Measurements from ENCODE around the gene GGT1. TPM values are rescaled to one million over a fixed set of nuclear protein-coding genes. Genes with fewer than 3 reads are reported as not detected.

Gene GGT1
- total RNA-seq, 1 donor from 2014 or later, result 1.8 TPM

DNA sequence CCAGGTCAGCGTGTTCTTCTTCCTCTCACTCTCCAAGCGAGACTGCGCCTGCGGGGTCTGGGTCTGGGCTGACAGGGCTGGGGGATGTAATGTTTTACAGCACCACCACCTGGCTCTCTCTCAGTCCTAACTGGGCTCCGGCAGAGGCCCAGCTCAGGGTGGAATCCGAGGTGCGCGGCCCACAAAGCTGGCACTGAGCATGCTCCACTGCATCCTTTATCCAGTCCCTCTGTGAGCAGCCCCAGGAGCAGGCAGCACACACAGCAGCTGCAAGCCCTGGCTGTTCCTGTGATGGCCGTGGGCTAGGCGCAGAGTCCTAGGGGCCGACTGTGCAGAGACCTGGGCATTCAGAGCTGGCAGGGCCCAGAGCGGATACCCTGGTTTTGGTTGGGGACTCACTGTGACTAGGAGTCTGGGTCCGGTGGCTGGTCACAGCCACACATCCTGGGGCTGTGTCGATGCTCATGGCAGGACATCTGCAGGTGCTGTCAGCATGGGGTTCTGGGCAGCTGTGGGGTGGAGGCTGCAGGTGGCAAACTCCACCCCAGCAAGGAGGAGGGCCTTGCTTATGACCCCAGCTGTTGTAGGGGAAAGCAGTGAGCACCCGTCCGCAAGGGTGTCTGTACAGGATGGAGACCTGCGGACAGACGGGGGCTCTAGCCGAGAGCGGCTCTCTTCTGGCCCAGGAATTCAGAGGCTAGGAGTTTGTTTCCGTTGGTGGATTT, 14.1 kb upstream of the GGT1 start:
- Mint-ChIP-seq H3K9me3 (ENCODE audit: low read depth) (no peaks in the 10 kb centered on the region), H3K36me3 (ENCODE audit: low read depth) (no peaks in the 10 kb centered on the region), H3K4me1 (ENCODE audit: low read depth) (peaks cover 18% of the 10 kb centered on the region), H3K4me3 (ENCODE audit: unreplicated experiment) (no peak overlapping the region), H3K27me3 (ENCODE audit: low read depth) (no peaks in the 10 kb centered on the region), H3K27ac (ENCODE audit: unreplicated experiment) (no peak overlapping the region)
- TF ChIP-seq, protein P1, sequence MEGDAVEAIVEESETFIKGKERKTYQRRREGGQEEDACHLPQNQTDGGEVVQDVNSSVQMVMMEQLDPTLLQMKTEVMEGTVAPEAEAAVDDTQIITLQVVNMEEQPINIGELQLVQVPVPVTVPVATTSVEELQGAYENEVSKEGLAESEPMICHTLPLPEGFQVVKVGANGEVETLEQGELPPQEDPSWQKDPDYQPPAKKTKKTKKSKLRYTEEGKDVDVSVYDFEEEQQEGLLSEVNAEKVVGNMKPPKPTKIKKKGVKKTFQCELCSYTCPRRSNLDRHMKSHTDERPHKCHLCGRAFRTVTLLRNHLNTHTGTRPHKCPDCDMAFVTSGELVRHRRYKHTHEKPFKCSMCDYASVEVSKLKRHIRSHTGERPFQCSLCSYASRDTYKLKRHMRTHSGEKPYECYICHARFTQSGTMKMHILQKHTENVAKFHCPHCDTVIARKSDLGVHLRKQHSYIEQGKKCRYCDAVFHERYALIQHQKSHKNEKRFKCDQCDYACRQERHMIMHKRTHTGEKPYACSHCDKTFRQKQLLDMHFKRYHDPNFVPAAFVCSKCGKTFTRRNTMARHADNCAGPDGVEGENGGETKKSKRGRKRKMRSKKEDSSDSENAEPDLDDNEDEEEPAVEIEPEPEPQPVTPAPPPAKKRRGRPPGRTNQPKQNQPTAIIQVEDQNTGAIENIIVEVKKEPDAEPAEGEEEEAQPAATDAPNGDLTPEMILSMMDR (IDR thresholded peaks at IDR 0.05), result no peak
- peak; percentile 53 for DNase-seq (ENCODE audit: low spot score)

DNA sequence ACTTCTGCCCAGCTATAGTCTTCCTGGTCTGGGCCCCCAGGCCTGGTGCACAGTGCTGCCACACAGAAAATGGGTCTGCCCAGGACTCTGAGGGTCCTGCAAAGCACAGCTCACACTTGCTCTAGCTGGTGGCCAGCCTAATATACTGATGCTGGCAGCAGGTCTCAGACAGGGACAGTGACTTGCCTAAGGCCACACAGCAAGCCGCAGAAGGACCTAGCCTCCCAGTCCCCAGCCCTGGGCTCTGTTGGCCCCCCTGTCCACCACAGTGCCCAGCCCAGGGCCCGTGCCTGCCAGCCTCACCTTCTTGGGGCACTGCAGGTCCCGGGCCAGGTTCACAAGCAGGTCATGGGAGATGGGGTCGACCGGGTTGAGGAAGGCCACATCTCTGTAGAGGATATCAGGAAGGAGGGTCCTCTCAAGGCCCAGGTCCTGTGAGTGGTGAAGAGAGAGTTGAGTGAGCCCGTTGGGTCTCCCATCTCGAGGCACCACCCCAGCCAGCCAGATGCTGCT, 13.4 kb upstream of the GGT1 start:
- Mint-ChIP-seq H3K27me3 (ENCODE audit: low read depth) (no peaks in the 10 kb centered on the region), H3K4me3 (ENCODE audit: unreplicated experiment) (no peak overlapping the region), H3K36me3 (ENCODE audit: low read depth) (no peaks in the 10 kb centered on the region), H3K4me1 (ENCODE audit: low read depth) (peaks cover 11% of the 10 kb centered on the region), H3K27ac (ENCODE audit: unreplicated experiment) (no peak overlapping the region), H3K9me3 (ENCODE audit: low read depth) (no peaks in the 10 kb centered on the region)
- TF ChIP-seq, protein P1 (IDR thresholded peaks at IDR 0.05), result no peak
- peak; percentile 85 for DNase-seq (ENCODE audit: low spot score)

DNA sequence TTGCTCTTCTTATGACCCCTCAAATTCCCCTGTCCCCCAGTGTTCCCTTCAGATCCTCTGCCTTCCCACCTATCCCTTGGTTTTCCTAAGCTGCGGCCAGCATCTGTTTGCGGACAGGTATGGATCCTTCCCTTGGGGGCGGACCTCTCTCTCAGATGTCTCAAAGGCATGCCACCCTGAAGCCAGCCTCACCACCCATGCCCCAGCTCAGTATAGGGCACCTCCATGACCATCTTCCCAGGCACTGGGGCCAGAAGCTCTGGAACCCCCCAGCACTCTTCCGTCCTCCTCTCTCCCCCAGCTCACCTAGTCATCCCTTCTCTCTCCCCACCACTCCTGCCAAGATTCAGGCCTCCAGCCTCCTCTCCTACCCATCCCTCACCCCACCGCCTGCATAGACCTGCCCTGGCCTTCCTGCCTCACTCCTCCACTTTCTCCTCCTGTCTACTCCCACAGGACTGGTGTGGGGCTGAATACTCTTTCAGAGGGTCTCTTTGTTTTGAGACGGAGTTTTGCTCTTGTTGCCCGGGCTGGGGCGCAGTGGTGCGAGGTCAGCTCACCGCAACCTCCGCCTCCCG, 12.3 kb upstream of the GGT1 start:
- Mint-ChIP-seq H3K36me3 (ENCODE audit: low read depth) (no peaks in the 10 kb centered on the region), H3K4me1 (ENCODE audit: low read depth) (peaks cover 9% of the 10 kb centered on the region), H3K27me3 (ENCODE audit: low read depth) (no peaks in the 10 kb centered on the region), H3K9me3 (ENCODE audit: low read depth) (no peaks in the 10 kb centered on the region), H3K4me3 (ENCODE audit: unreplicated experiment) (no peak overlapping the region), H3K27ac (ENCODE audit: unreplicated experiment) (no peak overlapping the region)
- TF ChIP-seq, protein P1 (IDR thresholded peaks at IDR 0.05), result no peak
- DNase-seq (ENCODE audit: low spot score), result no peak

DNA sequence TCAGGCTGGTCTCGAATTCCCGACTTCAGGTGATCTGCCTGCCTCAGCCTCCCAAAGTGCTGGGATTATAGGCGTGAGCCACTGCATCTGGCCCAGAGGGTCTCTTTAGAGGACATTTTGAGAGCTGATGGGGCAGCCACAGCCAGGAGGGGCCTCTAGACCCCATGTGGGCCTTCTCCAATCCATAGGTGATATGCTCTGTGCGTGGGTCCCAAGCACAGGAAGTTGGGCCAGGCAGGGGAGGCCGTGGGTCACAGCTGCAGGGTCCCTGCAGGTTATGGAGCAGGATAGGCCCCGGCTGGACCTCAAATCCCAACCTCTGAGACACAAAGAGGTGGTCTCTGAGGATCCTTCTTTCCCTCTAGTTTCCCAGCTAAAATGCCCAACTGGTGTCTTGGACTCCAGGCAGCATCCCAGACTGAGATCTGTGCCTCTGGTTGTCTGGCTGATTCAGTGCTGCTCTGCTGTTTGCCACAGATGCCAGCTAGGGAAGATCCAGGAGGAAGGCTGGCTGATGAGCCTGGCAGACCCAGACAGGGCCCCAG, 11.6 kb upstream of the GGT1 start:
- Mint-ChIP-seq H3K36me3 (ENCODE audit: low read depth) (no peaks in the 10 kb centered on the region), H3K4me3 (ENCODE audit: unreplicated experiment) (peak overlapping the region; percentile 19), H3K9me3 (ENCODE audit: low read depth) (no peaks in the 10 kb centered on the region), H3K27ac (ENCODE audit: unreplicated experiment) (no peak overlapping the region), H3K4me1 (ENCODE audit: low read depth) (peaks cover 9% of the 10 kb centered on the region), H3K27me3 (ENCODE audit: low read depth) (no peaks in the 10 kb centered on the region)
- TF ChIP-seq, protein P1 (IDR thresholded peaks at IDR 0.05), result no peak
- no peak for DNase-seq (ENCODE audit: low spot score)

DNA sequence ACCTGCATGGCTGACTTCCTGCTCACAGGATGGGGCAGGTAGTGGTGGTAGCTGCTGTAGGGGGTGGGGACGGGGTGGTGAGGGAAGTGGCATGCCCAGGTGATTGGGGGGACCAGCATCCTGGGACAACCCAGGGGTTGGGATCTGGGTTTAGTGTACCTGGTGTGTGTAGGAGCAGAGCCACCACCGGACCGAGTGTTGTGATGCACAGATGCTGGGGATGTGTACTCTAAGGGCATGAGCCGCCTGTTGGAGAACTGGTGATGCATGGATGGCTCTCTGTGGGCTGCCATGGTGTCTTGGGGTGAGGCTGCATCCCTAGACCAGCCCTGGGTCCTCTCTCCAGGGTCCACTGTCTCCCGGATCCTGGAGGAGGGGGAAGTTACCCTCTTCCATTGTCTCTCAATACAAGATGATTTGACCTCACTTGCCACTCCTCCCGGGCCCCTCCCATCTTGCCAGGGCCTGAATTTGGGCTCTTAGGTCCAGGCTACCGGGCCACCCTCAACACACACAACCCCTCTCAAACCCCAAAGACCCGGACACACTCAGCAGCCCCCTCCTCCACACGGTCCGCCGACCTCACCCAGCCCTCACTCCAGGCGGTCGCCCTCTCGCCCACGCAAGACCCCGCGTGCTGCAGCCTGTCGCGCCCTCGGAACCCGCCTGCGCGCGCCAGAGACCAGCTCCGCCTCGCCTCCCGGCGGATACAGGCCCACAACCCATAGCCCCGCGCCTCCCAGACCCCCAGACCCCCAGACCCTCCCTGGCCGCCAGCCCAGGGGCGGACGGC, 10.7 kb upstream of the GGT1 start:
- H3K4me3 Mint-ChIP-seq (ENCODE audit: unreplicated experiment), result peak overlapping the region; percentile 80

More for the DNA sequence above, 10.7 kb upstream of the GGT1 start:
- no peaks in the 10 kb centered on the region for H3K36me3 Mint-ChIP-seq (ENCODE audit: low read depth)
- H3K9me3 Mint-ChIP-seq (ENCODE audit: low read depth), result no peaks in the 10 kb centered on the region
- TF ChIP-seq, protein P1 (IDR thresholded peaks at IDR 0.05), result peak; percentile 19
- DNase-seq (ENCODE audit: low spot score), result no peak
- no peaks in the 10 kb centered on the region for H3K27me3 Mint-ChIP-seq (ENCODE audit: low read depth)
- H3K27ac Mint-ChIP-seq (ENCODE audit: unreplicated experiment), result peak overlapping the region; percentile 49
- peaks cover 9% of the 10 kb centered on the region for H3K4me1 Mint-ChIP-seq (ENCODE audit: low read depth)
